CD4-positive, alpha-beta T cell (primary cell): ENCODE results near the gene COL5A1. TPM values are rescaled to one million over a fixed set of nuclear protein-coding genes. Genes with fewer than 3 reads are reported as not detected.

ENCODE experiments used
- ATAC-seq: fragments of 200-7000 bp; cut with Tn5 transposase; one replicate; pipeline ENCODE4 v1.10.0; 2022; ENCODE audit warnings: mild to moderate bottlenecking; ENCODE audit not compliant: poor library complexity
- CTCF ChIA-PET: fragments of 350-600 bp; sonication (Branson Sonifier 250); formaldehyde crosslinking; loops from one replicate; lab custom pipeline; 2021; ENCODE audit warnings: antibody characterized with exemption, inconsistent platforms; lab: Charles Lee
- POLR2A ChIA-PET: fragments of 350-600 bp; sonication (Branson Sonifier 250); formaldehyde crosslinking; loops from one replicate; lab custom pipeline; 2021; ENCODE audit warnings: antibody characterized with exemption, inconsistent platforms; lab: Charles Lee
- DNase-seq, 14 experiments: peaks; one replicate each; pipeline ENCODE4 v3.0.0-alpha.2; 2013 to 2020; ENCODE audit warnings: mixed read lengths in 2 of 14
- H3K27ac ChIP-seq, 2 donors: one replicate each; pipeline versions ENCODE4 v1.5.1 to v1.7.0; 2013; ENCODE audit warnings: low read length in 2 of 2, low read depth in 1 of 2, mild to moderate bottlenecking in 1 of 2
- H3K27me3 ChIP-seq, 2 experiments: 1 replicate in 1 of 2; 2 replicates in 1 of 2; pipeline versions ENCODE4 v1.6.1 to v1.7.0; 2013; ENCODE audit warnings: low read length in 2 of 2, control low read depth in 1 of 2, mild to moderate bottlenecking in 1 of 2, moderate library complexity in 1 of 2; ENCODE audit not compliant: insufficient read depth in 2 of 2, control insufficient read depth in 1 of 2
- H3K36me3 ChIP-seq: one replicate; pipeline ENCODE4 v1.6.1; 2013; ENCODE audit warnings: low read length, control low read depth; ENCODE audit not compliant: insufficient read depth
- H3K4me1 ChIP-seq: one replicate; pipeline ENCODE4 v1.6.1; 2013; ENCODE audit warnings: low read length, control low read depth; ENCODE audit not compliant: insufficient read depth
- H3K4me3 ChIP-seq: one replicate; pipeline ENCODE4 v1.5.1; 2013; ENCODE audit warnings: mild to moderate bottlenecking, low read length, moderate library complexity
- H3K9me3 ChIP-seq, 2 experiments: 1 replicate in 1 of 2; 2 replicates in 1 of 2; pipeline versions ENCODE4 v1.6.1 to v1.7.0; 2013; ENCODE audit warnings: low read length in 2 of 2, mild to moderate bottlenecking in 2 of 2, control low read depth in 1 of 2, moderate library complexity in 1 of 2; ENCODE audit not compliant: control insufficient read depth in 1 of 2, insufficient read depth in 1 of 2
- H3K27ac Mint-ChIP-seq: one replicate; pipeline ENCODE4 v1.8.0; 2020; ENCODE audit warnings: mixed read lengths
- H3K27me3 Mint-ChIP-seq: one replicate; pipeline ENCODE4 v1.8.0; 2021; ENCODE audit warnings: mixed read lengths
- H3K36me3 Mint-ChIP-seq: one replicate; pipeline ENCODE4 v1.8.0; 2021; ENCODE audit warnings: low read depth, mixed read lengths
- H3K4me1 Mint-ChIP-seq: one replicate; pipeline ENCODE4 v1.8.0; 2021; ENCODE audit warnings: low read depth, mixed read lengths
- H3K4me3 Mint-ChIP-seq: one replicate; pipeline ENCODE4 v1.8.0; 2020; ENCODE audit warnings: mild to moderate bottlenecking, mixed read lengths
- H3K9me3 Mint-ChIP-seq: one replicate; pipeline ENCODE4 v1.8.0; 2020; ENCODE audit warnings: mixed read lengths
- CTCF ChIP-seq: fragments of 200-600 bp; IDR thresholded peaks from one replicate; pipeline ENCODE4 v1.8.0; 2022; ENCODE audit warnings: antibody characterized with exemption, mild to moderate bottlenecking
- intact Hi-C, 2 experiments: fragments of 100-400 bp; cut with DNase I in 1 of 2; cut with micrococcal nuclease in 1 of 2; formaldehyde crosslinking; loops; one replicate each; pipeline versions ENCODE4 v1.15.1 to v1.9.0; 2023 to 2025; cut with DNase I, micrococcal nuclease
- total RNA-seq, 174 experiments: library from RNA in 2 of 174; stranded (reverse) in 2 of 174; gene quantifications; one replicate each; pipeline ENCODE4 v1.2.3 and lab custom pipeline; 2021 to 2026

Gene COL5A1
- total RNA-seq, 2 experiments from 2014 or later = 0.41 to 0.50 TPM

DNA sequence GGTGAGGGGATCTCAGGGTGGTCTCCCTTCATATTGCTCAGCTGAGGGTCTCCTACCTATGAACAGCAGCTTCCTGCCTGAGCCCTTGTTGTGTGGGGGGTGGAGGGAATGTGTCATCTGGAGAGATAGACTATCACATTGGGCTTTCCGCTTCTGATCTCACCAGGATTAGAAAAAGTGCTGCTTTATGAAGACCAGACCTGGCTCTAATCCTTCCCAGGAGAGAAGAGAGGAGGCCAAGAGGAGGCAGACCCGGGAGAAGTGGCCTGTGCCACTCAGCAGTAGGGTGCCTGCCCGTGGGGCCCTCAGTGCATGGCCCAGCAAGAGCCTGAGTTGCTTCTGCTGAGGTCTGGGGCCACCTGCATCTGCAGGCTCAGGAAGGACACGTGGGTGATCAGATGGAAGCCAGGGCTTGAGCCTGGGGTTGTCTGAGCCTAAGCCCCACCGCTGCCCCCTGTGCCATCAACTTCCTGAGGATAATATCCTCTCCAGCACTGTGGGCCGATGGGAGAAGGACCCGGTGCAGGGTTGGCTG is 22.1 kb upstream of the COL5A1 start:
- H3K9me3 ChIP-seq = no peaks in the 10 kb centered on the region
- H3K27me3 ChIP-seq = no peaks in the 10 kb centered on the region
- H3K9me3 Mint-ChIP-seq = no peaks in the 10 kb centered on the region
- ChIA-PET CTCF (no interaction called here), POLR2A (no interaction called here)
- ATAC-seq (no peak), DNase-seq (peak in 1 of 14 experiments; percentile 17)
- H3K27ac Mint-ChIP-seq = no peak overlapping the region
- H3K4me3 Mint-ChIP-seq = no peak overlapping the region
- intact Hi-C loops = no loop called here
- H3K4me1 ChIP-seq = no peaks in the 10 kb centered on the region
- no peak overlapping the region for H3K4me3 ChIP-seq
- no peak for TF ChIP-seq CTCF
- no peak overlapping the region for H3K27ac ChIP-seq
- no peaks in the 10 kb centered on the region for H3K4me1 Mint-ChIP-seq
- H3K27me3 Mint-ChIP-seq = no peaks in the 10 kb centered on the region
- H3K36me3 Mint-ChIP-seq = no peaks in the 10 kb centered on the region
- H3K36me3 ChIP-seq = no peaks in the 10 kb centered on the region

DNA sequence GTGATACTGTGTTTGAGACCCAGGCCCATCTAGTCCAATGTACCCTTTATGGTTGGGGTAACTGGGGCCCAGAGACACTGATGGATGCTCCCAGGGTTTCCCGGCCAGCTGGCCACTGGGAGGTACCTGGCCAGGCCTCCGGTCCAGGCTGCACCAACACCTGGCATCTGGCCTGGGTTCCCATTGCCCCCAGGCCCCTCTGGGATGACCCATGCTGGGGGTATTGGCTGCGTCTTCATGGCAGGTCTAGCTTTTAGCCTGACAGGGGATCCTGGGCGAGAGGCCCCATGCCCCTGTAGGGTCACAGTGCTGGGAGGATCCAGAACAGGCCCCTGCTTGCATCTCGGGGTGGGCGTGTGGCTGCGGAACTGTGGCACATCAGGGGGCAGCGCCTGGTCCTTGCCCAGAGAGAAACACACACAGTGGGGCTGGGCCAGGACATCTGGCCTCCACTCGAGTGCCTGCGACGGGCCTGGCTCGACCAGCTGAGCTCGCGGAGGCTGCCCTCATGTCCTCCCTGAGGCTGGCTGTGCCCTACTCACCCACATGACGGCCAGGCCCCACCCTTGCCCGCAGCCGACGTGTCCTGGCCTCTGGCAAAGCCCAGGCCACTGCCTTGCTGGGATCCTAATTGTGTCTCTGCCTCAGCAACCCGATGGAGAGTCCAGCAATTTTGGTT is 21.5 kb upstream of the COL5A1 start:
- no peaks in the 10 kb centered on the region for H3K36me3 ChIP-seq
- ChIA-PET POLR2A (no interaction called here), CTCF (no interaction called here)
- no peak overlapping the region for H3K4me3 ChIP-seq
- no peaks in the 10 kb centered on the region for H3K27me3 ChIP-seq
- H3K9me3 Mint-ChIP-seq = no peaks in the 10 kb centered on the region
- H3K36me3 Mint-ChIP-seq = no peaks in the 10 kb centered on the region
- no peaks in the 10 kb centered on the region for H3K27me3 Mint-ChIP-seq
- DNase-seq (peak in 1 of 14 experiments; percentile 21), ATAC-seq (no peak)
- H3K4me1 ChIP-seq = no peaks in the 10 kb centered on the region
- intact Hi-C loops = no loop called here
- TF ChIP-seq CTCF = no peak
- H3K4me1 Mint-ChIP-seq = no peaks in the 10 kb centered on the region
- no peak overlapping the region for H3K27ac ChIP-seq
- H3K27ac Mint-ChIP-seq = no peak overlapping the region
- no peak overlapping the region for H3K4me3 Mint-ChIP-seq
- H3K9me3 ChIP-seq = no peaks in the 10 kb centered on the region

DNA sequence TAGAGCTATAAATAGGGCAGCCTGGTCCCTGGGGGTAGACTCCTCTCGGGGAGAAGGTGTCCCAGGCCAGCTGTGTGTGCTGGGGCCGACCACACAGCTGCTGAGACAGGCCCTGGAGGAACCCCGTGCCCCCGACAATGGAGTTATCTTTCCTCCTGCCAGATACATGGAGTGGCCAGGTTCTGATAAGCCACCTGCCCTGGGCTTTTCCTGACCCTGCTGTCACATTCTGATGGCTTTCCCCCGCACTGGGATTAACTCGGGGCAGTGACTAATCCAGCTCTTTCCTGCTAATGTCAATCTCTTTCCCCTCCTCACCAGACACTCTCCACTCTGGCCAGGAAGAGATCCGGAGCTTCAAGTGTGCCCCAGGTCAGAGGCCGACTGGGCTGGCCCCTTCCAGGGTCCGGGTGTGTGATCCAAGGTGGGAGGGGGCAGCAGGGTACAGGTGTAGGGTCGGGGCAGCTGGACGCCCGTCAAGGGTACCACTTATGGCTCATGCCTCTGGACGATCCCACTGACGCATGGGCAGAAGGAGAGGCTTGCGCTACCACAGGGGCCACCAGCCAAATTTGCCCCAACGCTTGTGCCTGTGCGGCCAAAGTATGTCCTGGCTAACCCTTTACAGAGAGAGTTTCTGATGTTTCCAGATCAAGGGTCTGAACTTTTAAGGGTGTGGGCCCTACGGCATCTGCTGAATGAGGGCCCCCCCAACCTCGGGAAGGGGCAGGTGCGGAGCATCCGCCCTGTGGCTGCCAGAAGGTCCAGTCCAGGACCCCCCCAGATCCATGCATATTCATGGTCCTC is 20.6 kb upstream of the COL5A1 start:
- no peaks in the 10 kb centered on the region for H3K4me1 Mint-ChIP-seq
- no peaks in the 10 kb centered on the region for H3K36me3 Mint-ChIP-seq
- H3K27ac Mint-ChIP-seq = no peak overlapping the region
- DNase-seq (peak in 1 of 14 experiments; percentile 29), ATAC-seq (no peak)
- intact Hi-C loops = no loop called here
- no peaks in the 10 kb centered on the region for H3K4me1 ChIP-seq
- ChIA-PET CTCF (no interaction called here), POLR2A (no interaction called here)
- H3K4me3 Mint-ChIP-seq = no peak overlapping the region
- no peaks in the 10 kb centered on the region for H3K36me3 ChIP-seq
- no peak for TF ChIP-seq CTCF
- no peak overlapping the region for H3K4me3 ChIP-seq
- no peaks in the 10 kb centered on the region for H3K27me3 ChIP-seq
- no peaks in the 10 kb centered on the region for H3K9me3 ChIP-seq
- H3K27me3 Mint-ChIP-seq = no peaks in the 10 kb centered on the region
- no peaks in the 10 kb centered on the region for H3K9me3 Mint-ChIP-seq
- no peak overlapping the region for H3K27ac ChIP-seq
